ENCODE measurements around the gene FAM110A.

- no peak for TF ChIP-seq POLR2A (IDR thresholded peaks at IDR 0.05)
- no peak for TF ChIP-seq CTCF (IDR thresholded peaks at IDR 0.05)
- no peak for TF ChIP-seq POLR2AphosphoS5 (IDR thresholded peaks at IDR 0.05; ENCODE audit: insufficient read depth in 1 of 2, low read depth in 1 of 2)
These were observed 39.5 kb downstream of the FAM110A start for GRCh38 chr20:872855-873520.

Measured in vagina (tissue), 2 donors.